Central memory CD8-positive, alpha-beta T cell (primary cell): ENCODE results near the gene HDAC4.
A peak's percentile ranks its signal among the peaks of the same experiment; 100 is the strongest.
"Not testable (repeated sequence)": the region's sequence is repeated elsewhere in the genome, so short reads cannot be mapped to it uniquely, and the experiment has no call there.

Experiments used
- ATAC-seq: fragments of 150-1000 bp; cut with Tn5 transposase; replicated peaks from 2 replicates; pipeline ENCODE4 v1.10.0; 2022; ENCODE audit warnings: mild to moderate bottlenecking, moderate FRiP score, moderate number of reproducible peaks; ENCODE audit not compliant: poor library complexity, severe bottlenecking; ENCODE audit errors: extremely low read depth
- DNase-seq, 2 donors: peaks; one replicate each; pipeline ENCODE4 v3.0.0; 2021; ENCODE audit warnings: low spot score in 2 of 2
- H3K27ac Mint-ChIP-seq: one replicate; pipeline ENCODE4 v1.8.0; 2022; ENCODE audit warnings: low read depth, mild to moderate bottlenecking, moderate library complexity, mixed read lengths
- H3K27me3 Mint-ChIP-seq: one replicate; pipeline ENCODE4 v1.8.0; 2022; ENCODE audit warnings: mixed read lengths
- H3K36me3 Mint-ChIP-seq: one replicate; pipeline ENCODE4 v1.8.0; 2022; ENCODE audit warnings: mild to moderate bottlenecking, moderate library complexity, mixed read lengths; ENCODE audit not compliant: insufficient read depth
- H3K4me1 Mint-ChIP-seq: one replicate; pipeline ENCODE4 v1.8.0; 2022; ENCODE audit warnings: mixed read lengths
- H3K4me3 Mint-ChIP-seq: one replicate; pipeline ENCODE4 v1.8.0; 2022; ENCODE audit warnings: mild to moderate bottlenecking, moderate library complexity, mixed read lengths
- H3K9me3 Mint-ChIP-seq: one replicate; pipeline ENCODE4 v1.8.0; 2022; ENCODE audit warnings: mixed read lengths

The HDAC4 gene

DNA sequence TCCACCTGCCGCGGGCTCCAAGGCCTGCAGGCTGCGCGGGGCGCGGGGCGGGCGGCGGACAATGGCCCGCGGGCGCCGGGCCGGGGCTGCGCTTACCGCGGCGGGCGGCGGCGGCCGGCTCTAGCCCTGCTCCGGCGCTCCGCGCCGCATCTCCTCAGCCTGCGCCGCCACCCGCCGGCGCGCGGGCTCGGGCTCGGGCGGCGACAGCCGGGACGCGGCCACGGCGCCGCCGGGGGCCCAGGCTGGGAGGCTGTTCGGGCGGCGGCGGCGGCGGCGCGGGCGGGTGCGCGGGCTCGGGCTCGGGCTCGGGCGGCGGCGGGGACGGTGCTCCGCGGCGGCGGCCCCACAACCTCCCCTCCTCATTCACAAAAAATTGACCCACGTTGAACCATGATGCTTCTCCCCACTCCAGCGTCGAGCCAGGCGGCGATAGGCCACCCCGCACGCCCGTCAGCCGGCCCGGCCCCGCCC lies at the start of gene HDAC4:
TSS of gene HDAC4 (minus strand) at position 425 of the 471 bp plus-strand sequence. CDS start 48,321 bp downstream, outside the sequence.
- peak within 1 kb of the TSS; percentile 92 for H3K4me3 Mint-ChIP-seq
- no peaks in the 10 kb centered on the region for H3K27me3 Mint-ChIP-seq
- DNase-seq (no peak), ATAC-seq (peak; percentile 67)
- peaks cover 35% of the 10 kb centered on the region for H3K4me1 Mint-ChIP-seq
- H3K9me3 Mint-ChIP-seq = no peaks in the 10 kb centered on the region
- H3K27ac Mint-ChIP-seq = peak within 1 kb of the TSS; percentile 98
- peaks cover 18% of the 10 kb centered on the region for H3K36me3 Mint-ChIP-seq

DNA sequence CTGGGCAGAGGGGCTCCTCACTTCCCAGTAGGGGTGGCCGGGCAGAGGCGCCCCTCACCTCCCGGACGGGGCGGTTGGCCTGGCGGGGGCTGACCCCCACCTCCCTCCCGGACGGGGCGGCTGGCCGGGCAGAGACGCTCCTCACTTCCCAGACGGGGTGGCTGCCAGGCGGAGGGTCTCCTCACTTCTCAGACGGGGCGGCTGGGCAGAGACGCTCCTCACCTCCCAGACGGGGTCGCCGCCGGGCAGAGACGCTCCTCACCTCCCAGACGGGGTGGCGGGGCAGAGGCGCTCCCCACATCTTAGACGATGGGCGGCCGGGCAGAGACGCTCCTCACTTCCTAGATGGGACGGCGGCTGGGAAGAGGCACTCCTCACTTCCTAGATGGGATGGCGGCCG lies 48.6 kb upstream of the HDAC4 start:
- not testable (repeated sequence) for H3K4me1 Mint-ChIP-seq, H3K4me3 Mint-ChIP-seq, ATAC-seq, H3K36me3 Mint-ChIP-seq, H3K27ac Mint-ChIP-seq, DNase-seq
- H3K9me3 Mint-ChIP-seq = peaks cover 22% of the 10 kb centered on the region
- H3K27me3 Mint-ChIP-seq = peaks cover 34% of the 10 kb centered on the region

DNA sequence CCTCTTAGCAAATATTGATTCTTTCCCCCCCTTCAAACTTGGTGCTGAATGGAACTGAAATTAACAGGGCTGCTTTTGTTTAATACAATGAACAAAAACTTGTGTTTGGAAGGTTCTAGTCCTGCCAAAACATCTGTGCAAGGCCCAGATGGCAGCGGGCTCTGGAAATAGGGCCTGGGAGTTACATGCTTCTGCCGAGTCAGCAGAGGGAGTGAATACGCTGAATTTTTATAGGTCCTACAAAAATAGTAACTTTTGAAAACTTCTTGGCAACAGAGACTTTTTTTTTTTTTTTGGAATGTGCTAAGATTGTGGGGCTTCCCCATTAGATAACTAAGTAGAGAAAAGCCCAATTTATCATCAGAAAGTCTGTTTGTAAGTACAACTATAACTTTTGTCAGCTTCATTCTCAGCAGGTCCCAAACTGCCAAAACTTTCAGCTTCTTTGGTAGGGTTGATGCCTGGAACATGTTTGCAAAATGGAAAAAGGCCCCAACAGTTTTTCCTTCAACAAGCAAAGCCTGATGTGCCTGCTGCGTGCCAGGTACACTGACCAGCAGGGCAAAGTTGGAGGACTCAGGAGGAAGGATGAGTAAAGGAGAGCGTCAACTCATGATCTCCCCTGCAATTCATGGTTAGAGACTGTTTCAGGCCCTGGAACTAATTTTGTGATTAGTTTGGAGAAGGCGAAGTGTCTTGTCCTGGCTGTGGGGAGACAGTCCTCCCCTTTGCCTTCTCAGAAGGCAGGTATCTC lies 45.1 kb upstream of the HDAC4 start:
- Mint-ChIP-seq H3K4me3 (no peak overlapping the region), H3K9me3 (no peaks in the 10 kb centered on the region), H3K27me3 (peaks cover 20% of the 10 kb centered on the region), H3K27ac (no peak overlapping the region), H3K36me3 (no peaks in the 10 kb centered on the region), H3K4me1 (peaks cover 24% of the 10 kb centered on the region)
- ATAC-seq = no peak
- DNase-seq = no peak

DNA sequence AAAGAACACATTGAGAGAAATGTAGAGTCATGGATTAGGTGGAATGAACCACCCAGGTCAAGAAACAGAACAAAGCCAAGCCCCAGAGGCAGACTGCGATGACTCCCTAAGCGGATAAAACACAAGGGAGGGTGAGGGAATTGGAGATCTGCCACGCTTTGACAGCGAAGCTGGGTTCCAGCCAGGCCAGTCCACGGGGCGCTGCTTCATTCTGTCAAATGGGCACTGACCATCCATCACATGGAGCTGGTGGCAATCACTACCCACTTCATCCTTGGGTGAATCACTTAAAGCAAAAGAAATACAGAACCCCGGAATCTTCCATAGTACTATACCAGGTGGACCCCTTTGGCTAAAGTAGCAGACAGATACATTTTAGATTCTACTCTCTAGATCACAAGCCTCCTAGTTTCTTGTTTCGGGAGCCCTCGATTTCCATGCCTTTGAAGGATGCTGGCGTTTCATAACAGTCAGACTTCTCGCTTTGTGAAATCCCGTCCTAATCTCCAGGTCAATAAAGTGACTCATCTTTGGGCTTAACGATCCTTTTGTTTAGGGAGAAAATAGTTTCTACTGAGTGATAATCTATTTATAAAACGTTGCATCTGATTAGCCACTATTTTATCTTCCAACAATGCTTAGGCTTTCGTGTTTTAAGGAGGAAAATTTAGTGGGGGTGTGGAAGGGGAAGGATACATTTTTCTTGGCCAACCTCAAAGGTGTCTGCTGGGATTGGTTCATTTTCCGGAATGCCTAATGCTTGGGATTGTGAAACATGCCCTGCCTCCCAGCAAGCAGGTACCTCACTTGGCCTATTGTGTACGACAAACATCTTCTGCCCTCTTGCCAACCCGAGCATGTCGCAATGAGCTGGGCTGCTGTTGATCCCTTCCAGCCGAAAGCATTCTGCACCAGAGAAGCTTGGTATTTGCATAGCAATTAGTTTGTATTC lies 44.1 kb upstream of the HDAC4 start:
- Mint-ChIP-seq H3K27ac (no peak overlapping the region), H3K4me1 (peaks cover 31% of the 10 kb centered on the region), H3K27me3 (peaks cover 26% of the 10 kb centered on the region), H3K9me3 (no peaks in the 10 kb centered on the region), H3K4me3 (no peak overlapping the region), H3K36me3 (no peaks in the 10 kb centered on the region)
- DNase-seq = no peak
- no peak for ATAC-seq

DNA sequence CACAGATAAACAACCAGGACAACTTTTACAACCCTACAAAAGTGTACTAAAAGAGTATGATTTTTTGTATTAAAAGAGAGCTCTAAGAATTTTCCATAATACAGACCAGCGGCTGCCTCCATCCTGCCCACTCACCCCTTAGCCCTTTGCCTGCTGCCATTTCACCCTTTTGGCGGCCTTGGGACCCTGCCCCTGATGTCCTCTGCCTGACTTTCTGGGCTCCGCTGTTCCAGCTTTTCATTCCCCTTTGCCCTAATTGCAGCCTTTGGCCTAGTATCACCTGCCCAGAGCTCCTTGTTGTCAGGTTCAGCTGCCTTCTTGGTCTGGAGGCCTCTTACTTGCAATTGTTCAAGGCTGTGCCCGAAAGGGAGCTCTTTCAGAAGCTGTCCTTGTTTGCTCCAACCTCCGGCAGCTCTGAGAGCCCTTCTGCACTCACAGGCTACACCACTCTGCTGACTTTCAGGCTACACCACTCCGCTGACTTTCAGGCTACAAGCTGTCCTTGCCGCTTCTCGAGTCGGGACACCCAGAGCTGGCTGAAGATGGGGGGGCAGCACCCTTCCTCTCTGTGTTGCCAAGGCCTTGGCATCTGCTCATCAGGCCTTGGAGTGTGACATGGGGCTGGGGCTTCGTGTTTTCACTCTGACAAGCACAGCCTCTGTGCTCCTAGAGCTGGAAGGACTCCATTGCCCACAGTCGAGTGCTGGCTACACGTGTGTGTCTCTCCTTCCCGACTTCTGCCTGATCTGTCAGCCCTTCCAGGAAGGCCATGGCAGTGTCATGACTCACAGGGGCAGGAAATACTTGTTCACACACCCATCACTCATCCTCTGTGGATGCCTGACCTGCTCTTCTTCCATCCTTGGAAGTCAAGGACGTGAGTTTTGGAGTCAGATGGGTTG lies 43.1 kb upstream of the HDAC4 start:
- no peak for ATAC-seq
- no peak overlapping the region for H3K4me3 Mint-ChIP-seq
- no peaks in the 10 kb centered on the region for H3K36me3 Mint-ChIP-seq
- no peak for DNase-seq
- H3K9me3 Mint-ChIP-seq = no peaks in the 10 kb centered on the region
- peaks cover 36% of the 10 kb centered on the region for H3K27me3 Mint-ChIP-seq
- H3K4me1 Mint-ChIP-seq = peaks cover 31% of the 10 kb centered on the region
- H3K27ac Mint-ChIP-seq = no peak overlapping the region

DNA sequence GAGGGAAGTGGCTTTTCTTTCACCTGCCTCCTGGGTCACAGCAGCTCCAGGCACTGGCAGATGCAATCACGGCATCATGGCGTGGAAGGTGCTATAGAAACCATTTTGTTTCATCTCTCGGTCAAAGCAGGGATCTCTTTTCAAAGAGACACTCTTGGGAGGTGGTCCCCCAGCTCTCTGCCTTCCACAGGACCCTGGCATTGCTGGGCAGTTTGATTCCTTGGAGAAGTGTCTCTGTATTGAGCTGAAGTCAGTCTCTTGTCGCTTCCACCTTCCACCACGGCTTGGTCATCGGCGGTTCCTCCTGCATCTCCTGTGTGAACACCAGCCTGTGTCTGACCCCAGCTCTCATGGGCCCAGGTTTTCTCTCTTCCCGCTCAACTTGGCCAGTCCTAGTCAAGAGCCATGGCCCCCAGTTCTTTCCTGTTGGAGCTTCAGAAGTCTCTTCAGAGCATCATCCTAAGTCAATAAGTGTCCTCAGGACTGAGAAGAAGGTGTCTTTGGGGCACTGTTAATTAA lies 42.3 kb upstream of the HDAC4 start:
- Mint-ChIP-seq H3K27me3 (peaks cover 44% of the 10 kb centered on the region), H3K9me3 (no peaks in the 10 kb centered on the region), H3K36me3 (no peaks in the 10 kb centered on the region), H3K4me3 (no peak overlapping the region), H3K27ac (no peak overlapping the region), H3K4me1 (peaks cover 31% of the 10 kb centered on the region)
- ATAC-seq (no peak), DNase-seq (no peak)

DNA sequence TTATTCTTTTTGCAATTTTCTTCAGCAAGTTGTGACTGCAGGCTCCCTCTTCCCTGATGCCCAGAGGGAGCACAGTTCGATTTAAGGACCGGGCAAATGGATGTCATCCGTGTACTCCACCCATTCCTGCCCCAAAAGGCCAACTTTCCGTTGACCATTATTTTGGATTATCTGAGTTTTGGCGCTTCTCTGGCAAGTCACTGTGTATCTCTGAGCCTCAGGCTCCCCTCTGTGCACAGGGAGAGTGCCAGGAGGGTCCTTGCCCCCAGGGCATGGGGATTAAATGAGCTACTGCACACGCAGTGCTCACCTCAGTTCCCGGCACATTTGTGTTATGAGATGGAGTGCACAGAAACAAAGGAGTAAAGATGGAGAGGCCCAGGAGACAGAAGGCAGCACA lies 41.4 kb upstream of the HDAC4 start:
- no peak overlapping the region for H3K27ac Mint-ChIP-seq
- peak overlapping the region; percentile 66 for H3K4me3 Mint-ChIP-seq
- peaks cover 31% of the 10 kb centered on the region for H3K4me1 Mint-ChIP-seq
- no peaks in the 10 kb centered on the region for H3K9me3 Mint-ChIP-seq
- DNase-seq (no peak), ATAC-seq (no peak)
- peaks cover 44% of the 10 kb centered on the region for H3K27me3 Mint-ChIP-seq
- no peaks in the 10 kb centered on the region for H3K36me3 Mint-ChIP-seq

DNA sequence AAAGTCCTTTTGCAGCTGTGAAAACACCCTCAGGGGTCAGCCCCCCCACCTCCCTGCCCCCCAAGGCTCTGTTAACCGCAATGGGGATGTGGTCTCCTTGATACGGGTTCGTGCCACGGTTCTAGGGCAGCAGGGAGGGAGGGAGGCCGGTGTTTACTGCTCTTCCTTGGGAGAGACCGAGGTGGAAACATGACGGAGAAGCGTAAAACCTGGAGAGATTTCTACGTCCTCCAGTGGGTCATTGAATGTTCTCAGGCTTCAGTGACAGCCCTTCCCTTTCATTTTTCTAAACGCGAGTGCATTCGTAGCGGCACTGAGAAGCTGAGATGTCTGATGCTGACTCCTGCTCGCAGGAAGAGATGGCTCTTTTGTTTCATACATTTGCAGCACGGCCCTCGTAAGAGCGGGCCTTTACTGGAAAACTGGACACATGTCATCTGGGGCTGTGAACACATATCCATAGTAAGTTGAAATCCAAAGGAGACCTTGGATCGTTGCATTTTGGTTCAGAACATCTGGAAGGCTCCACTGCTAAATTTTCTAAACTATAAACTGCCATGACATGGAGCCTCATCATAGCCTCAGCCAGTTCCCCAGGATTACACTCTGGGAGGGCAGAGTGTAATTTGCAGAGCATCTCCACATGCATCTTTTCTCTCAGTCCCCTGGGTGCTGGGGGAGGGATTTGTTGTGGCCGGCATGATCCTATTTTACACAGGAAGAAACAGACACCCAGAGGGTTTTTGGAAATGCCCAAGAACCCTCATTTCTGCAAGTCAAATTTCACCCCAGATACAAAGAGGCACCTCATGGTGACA lies 40.6 kb upstream of the HDAC4 start:
- H3K4me3 Mint-ChIP-seq = peak overlapping the region; percentile 66
- H3K4me1 Mint-ChIP-seq = peaks cover 31% of the 10 kb centered on the region
- H3K27me3 Mint-ChIP-seq = peaks cover 49% of the 10 kb centered on the region
- no peaks in the 10 kb centered on the region for H3K9me3 Mint-ChIP-seq
- DNase-seq = no peak
- H3K36me3 Mint-ChIP-seq = no peaks in the 10 kb centered on the region
- ATAC-seq = peak; percentile 62
- H3K27ac Mint-ChIP-seq = no peak overlapping the region

DNA sequence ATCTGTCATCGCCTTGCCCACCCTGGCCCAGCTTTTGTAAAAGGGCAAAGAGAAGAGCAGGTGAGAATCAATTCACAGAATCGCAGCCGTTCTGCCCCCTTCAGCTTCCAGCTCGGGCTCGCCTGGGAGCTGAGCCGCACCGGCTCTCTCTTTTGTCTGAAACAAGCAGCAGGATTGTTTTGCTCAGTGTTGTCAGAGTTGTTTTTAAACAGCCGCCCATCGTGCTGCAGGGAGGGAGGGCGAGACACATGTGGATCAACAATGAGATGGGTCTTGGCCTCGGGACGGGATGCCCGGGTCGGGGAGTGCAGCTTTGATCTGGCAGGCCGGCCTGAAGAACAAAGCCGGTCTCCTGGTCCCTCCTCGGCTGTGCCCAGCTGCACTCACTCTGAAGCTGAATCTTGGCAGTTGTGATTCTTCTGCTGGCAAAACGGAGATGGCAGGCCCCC lies 39.7 kb upstream of the HDAC4 start:
- DNase-seq = no peak
- Mint-ChIP-seq H3K4me3 (peak overlapping the region; percentile 66), H3K27ac (no peak overlapping the region), H3K4me1 (peaks cover 31% of the 10 kb centered on the region), H3K9me3 (no peaks in the 10 kb centered on the region), H3K27me3 (peaks cover 53% of the 10 kb centered on the region), H3K36me3 (no peaks in the 10 kb centered on the region)
- no peak for ATAC-seq

DNA sequence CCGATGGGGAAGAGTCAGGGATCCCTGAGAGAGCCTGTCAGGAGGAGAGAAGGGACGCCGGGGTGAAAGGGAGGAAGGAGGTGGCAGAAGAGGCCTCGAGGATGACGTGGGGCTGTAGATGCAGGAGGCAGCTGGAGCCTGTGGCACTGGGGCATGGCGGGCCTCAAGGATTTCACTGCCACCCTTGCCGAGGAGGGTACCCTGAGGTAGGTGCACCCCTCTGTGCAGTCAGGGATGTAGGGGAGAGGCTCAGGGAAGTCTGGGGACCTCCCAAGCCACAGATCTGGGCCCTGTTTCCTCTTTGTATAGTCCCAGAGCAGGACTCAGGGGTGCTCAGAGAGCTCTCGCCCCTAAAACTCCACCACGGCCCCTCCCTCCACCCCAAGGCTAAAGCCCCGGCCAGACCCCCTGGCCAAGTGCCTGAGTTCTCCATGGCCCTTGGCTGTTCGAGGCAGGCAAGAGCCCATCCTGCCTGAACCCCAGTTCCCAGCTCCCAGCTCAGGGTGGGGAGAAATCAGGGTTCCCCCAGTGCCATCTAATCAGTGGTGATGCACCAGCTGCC lies 39.0 kb upstream of the HDAC4 start:
- Mint-ChIP-seq H3K9me3 (no peaks in the 10 kb centered on the region), H3K4me3 (no peak overlapping the region), H3K27me3 (peaks cover 53% of the 10 kb centered on the region), H3K27ac (no peak overlapping the region), H3K4me1 (peaks cover 31% of the 10 kb centered on the region), H3K36me3 (no peaks in the 10 kb centered on the region)
- ATAC-seq = no peak
- DNase-seq = no peak
